ENCODE results near the gene PREX1. TPM values are rescaled to one million over a fixed set of nuclear protein-coding genes. Genes with fewer than 3 reads are reported as not detected.

The PREX1 gene
- total and polyA plus RNA-seq, 12 donors: 10.1 to 85.1 (median 42.9) TPM

GRCh38 chr20:48612335-48612734, 215.5 kb downstream of the PREX1 start:
- H3K27me3 ChIP-seq: no peaks in the 10 kb centered on the region
- WGBS, 4 donors: 76 to 83% (median 81%) methylated on average over 6 of the region's 6 CpGs
- TF ChIP-seq, protein P1, sequence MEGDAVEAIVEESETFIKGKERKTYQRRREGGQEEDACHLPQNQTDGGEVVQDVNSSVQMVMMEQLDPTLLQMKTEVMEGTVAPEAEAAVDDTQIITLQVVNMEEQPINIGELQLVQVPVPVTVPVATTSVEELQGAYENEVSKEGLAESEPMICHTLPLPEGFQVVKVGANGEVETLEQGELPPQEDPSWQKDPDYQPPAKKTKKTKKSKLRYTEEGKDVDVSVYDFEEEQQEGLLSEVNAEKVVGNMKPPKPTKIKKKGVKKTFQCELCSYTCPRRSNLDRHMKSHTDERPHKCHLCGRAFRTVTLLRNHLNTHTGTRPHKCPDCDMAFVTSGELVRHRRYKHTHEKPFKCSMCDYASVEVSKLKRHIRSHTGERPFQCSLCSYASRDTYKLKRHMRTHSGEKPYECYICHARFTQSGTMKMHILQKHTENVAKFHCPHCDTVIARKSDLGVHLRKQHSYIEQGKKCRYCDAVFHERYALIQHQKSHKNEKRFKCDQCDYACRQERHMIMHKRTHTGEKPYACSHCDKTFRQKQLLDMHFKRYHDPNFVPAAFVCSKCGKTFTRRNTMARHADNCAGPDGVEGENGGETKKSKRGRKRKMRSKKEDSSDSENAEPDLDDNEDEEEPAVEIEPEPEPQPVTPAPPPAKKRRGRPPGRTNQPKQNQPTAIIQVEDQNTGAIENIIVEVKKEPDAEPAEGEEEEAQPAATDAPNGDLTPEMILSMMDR (IDR thresholded peaks at IDR 0.05): no peak
- no peak for TF ChIP-seq POLR2A (IDR thresholded peaks at IDR 0.05)
- intact Hi-C loops (cut with DNase I): loop anchor here (5.0 to 10.0 kb wide), 2 partner anchors 298 to 935 kb away; no protein-coding TSS in a partner anchor
- no peaks in the 10 kb centered on the region for H3K36me3 ChIP-seq (replicated peaks in 1 of 2)
- no peak overlapping the region for H3K27ac ChIP-seq
- DNase-seq: no peak
- no peak overlapping the region for H3K4me3 ChIP-seq
- H3K9me3 ChIP-seq (replicated peaks in 1 of 3): no peaks in the 10 kb centered on the region
- no peaks in the 10 kb centered on the region for H3K4me1 ChIP-seq (replicated peaks in 1 of 2)

DNA sequence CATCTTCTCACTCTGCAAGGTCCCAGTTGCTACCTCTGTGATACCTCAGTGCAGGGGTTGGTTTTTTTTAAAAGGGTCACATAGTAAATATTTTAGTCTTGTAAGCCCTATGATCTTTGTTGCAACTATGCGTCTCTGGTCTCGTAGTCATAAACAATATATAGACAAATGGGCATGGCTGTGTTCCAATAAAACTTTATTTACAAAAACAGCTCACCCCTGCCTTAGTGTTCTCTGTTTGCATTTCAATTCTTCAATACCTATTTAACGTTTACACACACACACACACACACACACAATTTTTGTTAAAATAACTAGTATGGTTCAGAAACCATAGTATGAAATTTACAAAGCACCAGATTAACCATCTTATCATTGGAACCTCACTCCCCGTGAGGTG, 216.8 kb downstream of the PREX1 start:
- no peak for DNase-seq
- WGBS, 4 donors: 67 to 81% (median 69%) methylated on average over 4 of the region's 4 CpGs
- intact Hi-C loops (cut with DNase I): loop anchor here (5.0 to 10.0 kb wide), 2 partner anchors 296 to 934 kb away; no protein-coding TSS in a partner anchor
- Histone ChIP-seq H3K27me3 (no peaks in the 10 kb centered on the region), H3K4me1 (replicated peaks in 1 of 2) (no peaks in the 10 kb centered on the region), H3K4me3 (no peak overlapping the region), H3K27ac (no peak overlapping the region), H3K36me3 (replicated peaks in 1 of 2) (no peaks in the 10 kb centered on the region), H3K9me3 (replicated peaks in 1 of 3) (no peaks in the 10 kb centered on the region)
- TF ChIP-seq POLR2A (IDR thresholded peaks at IDR 0.05): no peak
- TF ChIP-seq, protein P1 (IDR thresholded peaks at IDR 0.05): no peak

DNA sequence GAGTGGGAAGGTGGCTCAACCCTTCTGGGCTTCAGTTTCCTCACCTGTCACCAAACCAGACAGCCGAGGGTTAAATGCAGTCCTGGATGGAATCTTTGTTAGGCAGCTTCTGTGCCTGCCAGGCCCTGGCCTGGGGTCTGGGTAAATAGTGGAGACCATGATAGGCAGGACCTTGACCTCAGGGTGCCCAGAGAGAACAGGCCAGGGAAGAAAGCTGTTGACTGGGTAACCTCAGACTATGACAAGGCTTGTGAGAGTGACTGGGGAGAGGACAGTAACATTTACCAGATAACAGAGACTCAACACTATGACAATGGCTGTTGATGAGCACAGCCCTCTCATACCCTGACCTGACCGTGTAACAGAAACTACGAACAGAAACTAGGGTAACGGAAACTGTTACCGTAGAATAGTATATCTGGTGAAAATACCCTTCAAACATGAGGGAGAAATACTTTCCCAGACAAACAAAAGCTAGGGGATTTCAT, 218.3 kb downstream of the PREX1 start:
- 67 to 86% (median 78%) methylated on average over 4 to 5 of the region's 5 CpGs for WGBS, 4 donors
- TF ChIP-seq POLR2A (IDR thresholded peaks at IDR 0.05): no peak
- TF ChIP-seq, protein P1 (IDR thresholded peaks at IDR 0.05): no peak

DNA sequence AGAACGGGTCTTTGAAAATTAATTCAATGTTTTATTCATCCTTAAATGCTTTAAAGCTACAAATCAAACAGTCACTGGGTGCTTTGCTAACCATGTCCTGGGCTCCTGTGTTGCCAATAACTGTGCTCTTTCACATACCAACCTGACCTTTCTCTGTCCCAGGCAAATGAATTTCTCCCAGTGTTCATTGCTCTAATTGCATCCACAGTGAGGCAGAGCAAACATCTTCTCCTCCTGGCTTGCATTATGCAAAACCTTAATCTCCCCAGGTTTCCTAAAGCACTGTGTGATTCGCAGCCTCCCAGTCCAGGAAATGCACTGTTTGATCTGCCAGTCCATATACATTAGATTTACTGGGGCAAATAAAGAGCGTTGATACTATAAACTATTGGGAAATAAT, 219.0 kb downstream of the PREX1 start:
- no peaks in the 10 kb centered on the region for H3K36me3 ChIP-seq (replicated peaks in 1 of 2)
- no peak overlapping the region for H3K27ac ChIP-seq
- no peaks in the 10 kb centered on the region for H3K4me1 ChIP-seq (replicated peaks in 1 of 2)
- TF ChIP-seq POLR2A (IDR thresholded peaks at IDR 0.05): no peak
- 85 to 91% (median 89%) methylated on average over 3 of the region's 3 CpGs for WGBS, 4 donors
- peak in 1 of 7 donors; percentile 3 for DNase-seq
- no peaks in the 10 kb centered on the region for H3K27me3 ChIP-seq
- intact Hi-C loops (cut with DNase I): no loop called here
- no peaks in the 10 kb centered on the region for H3K9me3 ChIP-seq (replicated peaks in 1 of 3)
- H3K4me3 ChIP-seq: no peak overlapping the region

More for the DNA sequence above, 218.3 kb downstream of the PREX1 start:
- H3K36me3 ChIP-seq (replicated peaks in 1 of 2): no peaks in the 10 kb centered on the region
- no peaks in the 10 kb centered on the region for H3K9me3 ChIP-seq (replicated peaks in 1 of 3)
- no peak overlapping the region for H3K4me3 ChIP-seq
- H3K27me3 ChIP-seq: no peaks in the 10 kb centered on the region
- H3K4me1 ChIP-seq (replicated peaks in 1 of 2): no peaks in the 10 kb centered on the region
- H3K27ac ChIP-seq: no peak overlapping the region
- intact Hi-C loops (cut with DNase I): no loop called here
- peak in 3 of 7 donors; percentile 1 to 36 (median 6) for DNase-seq

DNA sequence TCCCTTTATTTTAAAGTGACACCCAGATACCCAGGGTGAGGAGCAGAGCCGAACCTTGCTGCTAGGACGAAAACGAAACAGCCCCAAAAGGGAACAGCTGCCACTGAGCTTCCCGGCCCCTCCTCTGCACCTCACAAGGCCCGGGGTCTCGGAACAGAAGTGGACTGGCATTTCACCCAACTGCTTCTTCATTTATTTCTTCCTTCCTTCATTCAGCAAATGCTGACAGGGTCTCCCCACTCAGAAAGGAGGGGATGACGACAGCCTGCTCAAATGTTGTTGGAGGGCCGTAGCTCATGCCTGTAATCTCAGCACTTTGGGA, 220.3 kb downstream of the PREX1 start:
- no peak for TF ChIP-seq POLR2A (IDR thresholded peaks at IDR 0.05)
- TF ChIP-seq, protein P1 (IDR thresholded peaks at IDR 0.05): no peak
- WGBS, 4 donors: 88 to 94% (median 93%) methylated on average over 8 of the region's 8 CpGs
- DNase-seq: peak in 2 of 7 donors; percentile 1 to 3
- Histone ChIP-seq H3K27me3 (no peaks in the 10 kb centered on the region), H3K4me1 (replicated peaks in 1 of 2) (no peaks in the 10 kb centered on the region), H3K27ac (no peak overlapping the region), H3K4me3 (no peak overlapping the region), H3K36me3 (replicated peaks in 1 of 2) (no peaks in the 10 kb centered on the region), H3K9me3 (replicated peaks in 1 of 3) (no peaks in the 10 kb centered on the region)
- intact Hi-C loops (cut with DNase I): no loop called here

All from adrenal gland (tissue), 12 donors.